GM21528 (cell line): ENCODE results near the gene RTP3.

Experiments
- ATAC-seq: cut with Tn5 transposase; IDR thresholded peaks from one replicate; pipeline ENCODE4 v1.9.1; 2021; ENCODE audit warnings: mild to moderate bottlenecking, moderate library complexity; ENCODE audit not compliant: unreplicated experiment, low FRiP score

Gene RTP3

DNA sequence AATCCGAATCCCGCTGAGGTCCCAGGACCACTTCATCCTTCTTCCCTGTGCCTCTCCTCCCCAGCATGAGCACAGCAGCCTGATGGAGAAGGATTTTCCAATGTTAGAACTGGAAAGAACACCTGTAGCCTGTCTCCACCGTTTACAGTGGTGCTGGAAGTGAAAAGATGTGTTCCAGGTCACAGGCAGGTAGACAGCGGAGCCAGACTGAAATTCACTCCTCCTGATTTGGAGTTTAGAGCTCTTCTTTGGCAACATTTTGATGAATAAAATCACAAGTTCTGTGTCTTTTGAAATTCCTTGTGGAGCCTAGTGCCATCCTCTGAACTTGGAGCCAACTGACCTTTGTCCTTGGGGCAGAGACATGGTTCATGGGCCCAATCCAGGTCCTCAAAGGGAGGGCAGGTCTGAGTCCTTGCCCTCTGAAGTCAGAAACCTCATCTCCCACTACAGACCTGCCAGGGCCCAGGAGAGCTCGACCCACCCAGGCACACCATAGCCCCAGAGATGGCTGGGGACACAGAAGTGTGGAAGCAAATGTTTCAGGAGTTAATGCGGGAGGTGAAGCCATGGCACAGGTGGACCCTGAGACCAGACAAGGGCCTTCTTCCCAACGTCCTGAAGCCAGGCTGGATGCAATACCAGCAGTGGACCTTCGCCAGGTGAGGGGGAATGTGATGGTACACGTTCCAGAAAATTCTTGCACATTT, at the start of gene RTP3:
TSS of gene RTP3 (plus strand) at position 421 of the 710 bp plus-strand sequence. CDS start at position 508, 87 bp downstream.
- no peak for ATAC-seq

DNA sequence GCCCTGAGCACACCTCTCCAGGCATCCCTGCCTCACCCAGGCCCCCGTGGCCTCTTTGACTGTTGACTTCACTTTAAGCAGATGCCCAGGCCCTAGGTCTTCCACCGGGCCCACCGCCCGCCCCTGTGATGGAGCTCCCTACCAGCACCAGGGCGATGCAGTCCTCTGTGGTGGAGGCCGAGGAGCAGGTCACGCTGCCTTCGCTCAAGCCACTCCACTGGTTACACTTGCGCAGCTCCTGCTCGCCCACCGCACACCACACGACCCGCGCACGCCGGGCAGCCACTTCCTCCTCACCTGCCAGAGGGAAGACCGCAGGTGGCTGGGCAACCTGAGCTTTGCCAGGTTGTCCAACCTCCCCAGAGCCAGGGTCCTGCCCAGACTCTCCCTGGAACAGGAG, 49.1 kb upstream of the RTP3 start:
- ATAC-seq: no peak

DNA sequence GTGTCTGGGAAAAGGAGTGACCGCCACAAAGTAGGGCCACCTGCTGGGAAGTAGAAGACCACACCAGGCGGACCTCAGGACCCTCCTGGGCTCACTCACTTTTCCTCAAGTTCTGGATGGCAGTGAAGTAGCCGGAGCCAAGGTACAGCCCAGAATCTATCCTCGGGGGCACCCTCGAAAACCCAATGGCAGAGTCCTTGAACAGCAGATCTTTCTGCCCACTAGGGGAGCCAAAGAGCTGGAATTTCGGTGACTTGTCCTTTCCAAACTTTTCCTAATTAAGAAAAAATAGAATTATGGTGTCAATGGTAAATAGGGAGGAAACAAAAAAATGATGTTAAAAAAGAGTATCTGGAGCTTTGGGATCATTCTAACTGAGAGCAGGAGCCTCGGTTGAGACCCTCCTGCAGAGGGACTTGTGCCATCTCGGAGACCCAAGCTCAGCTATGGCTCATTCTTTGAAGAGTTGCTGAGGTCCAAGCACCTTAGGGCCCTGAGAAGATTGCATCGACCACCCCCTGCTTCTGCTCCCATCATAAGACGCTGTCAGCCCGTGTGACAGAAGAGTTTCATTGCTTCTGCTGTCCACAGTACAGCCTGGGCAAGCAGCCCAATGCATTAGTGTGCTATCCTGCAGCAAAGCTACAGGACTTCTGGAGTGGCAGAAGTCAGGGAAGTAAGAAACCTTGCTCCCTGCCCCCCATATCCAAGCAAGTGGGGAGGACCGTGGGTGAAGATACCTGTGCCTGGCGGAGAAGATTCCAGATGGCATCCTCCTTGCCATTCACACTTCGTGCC, 47.8 kb upstream of the RTP3 start:
- ATAC-seq: no peak

DNA sequence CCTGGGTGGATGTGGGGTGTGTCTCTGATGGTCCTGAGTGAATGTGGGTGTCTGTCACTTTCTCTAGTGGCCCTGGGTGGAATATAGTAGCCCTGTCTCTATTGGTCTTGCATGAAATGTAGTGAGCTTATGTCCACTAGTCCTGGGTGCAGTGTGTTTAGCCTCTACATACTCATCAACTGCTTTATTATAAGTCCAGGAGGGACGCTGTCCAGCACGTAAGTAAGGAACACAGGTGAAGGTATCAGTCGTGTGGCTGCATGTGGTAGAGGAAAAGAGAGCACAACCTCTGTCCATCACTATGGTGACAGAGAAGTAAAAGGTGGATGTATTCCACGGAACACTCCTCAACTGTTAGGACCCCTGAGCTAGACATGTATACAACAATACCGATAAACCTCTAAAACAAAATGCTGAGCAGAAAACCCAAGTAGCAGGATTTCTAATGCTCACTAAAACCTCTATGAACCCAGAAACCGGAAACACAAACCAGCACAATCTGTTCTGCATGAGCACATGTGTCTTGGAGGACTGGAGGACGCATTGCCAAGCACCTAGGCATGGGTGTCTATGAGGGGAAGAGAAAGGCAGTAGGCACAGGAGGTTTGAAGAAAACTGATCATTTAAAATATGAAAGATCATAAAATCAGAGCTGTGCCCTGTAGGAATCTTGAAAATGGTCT, 44.1 kb upstream of the RTP3 start:
- ATAC-seq: no peak

DNA sequence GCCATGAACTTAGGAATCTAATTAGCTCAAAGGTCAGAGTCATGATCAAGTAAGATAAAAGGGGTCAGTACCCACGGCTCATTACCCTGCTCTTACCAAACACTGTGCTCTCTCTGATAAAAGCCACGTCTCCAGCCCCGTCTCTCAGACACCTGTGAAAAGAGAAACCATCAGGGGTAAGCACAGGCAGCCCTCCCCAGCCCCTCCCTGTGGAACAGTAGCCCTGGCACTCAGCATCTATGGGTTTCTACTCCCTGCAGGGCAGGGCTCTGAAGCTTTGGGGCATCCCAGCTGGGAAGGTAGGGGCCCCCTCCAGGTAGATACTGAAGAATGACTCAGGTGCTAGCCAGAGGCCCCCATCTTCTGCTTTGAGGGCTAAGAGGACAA, 43.6 kb upstream of the RTP3 start:
- ATAC-seq: no peak

DNA sequence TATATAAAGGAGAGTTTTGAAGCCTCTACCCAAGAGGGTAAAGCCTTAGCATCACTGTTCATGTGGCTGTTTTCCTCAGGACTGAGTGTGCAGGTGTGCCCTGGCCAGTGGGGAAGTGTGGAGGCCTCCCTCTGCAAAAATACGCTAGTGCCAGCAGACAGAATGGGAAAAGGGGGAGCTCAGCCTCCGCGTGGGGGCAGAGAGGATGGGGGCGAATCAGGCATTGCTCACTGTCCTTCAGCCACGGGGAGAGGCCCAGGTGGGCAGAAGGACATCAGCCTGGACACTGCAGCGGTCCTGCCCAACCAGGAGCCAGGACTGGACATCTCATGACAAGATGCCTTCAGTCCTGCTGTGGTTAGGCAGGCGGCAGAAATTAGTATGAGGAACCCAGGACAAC, 43.2 kb upstream of the RTP3 start:
- no peak for ATAC-seq

DNA sequence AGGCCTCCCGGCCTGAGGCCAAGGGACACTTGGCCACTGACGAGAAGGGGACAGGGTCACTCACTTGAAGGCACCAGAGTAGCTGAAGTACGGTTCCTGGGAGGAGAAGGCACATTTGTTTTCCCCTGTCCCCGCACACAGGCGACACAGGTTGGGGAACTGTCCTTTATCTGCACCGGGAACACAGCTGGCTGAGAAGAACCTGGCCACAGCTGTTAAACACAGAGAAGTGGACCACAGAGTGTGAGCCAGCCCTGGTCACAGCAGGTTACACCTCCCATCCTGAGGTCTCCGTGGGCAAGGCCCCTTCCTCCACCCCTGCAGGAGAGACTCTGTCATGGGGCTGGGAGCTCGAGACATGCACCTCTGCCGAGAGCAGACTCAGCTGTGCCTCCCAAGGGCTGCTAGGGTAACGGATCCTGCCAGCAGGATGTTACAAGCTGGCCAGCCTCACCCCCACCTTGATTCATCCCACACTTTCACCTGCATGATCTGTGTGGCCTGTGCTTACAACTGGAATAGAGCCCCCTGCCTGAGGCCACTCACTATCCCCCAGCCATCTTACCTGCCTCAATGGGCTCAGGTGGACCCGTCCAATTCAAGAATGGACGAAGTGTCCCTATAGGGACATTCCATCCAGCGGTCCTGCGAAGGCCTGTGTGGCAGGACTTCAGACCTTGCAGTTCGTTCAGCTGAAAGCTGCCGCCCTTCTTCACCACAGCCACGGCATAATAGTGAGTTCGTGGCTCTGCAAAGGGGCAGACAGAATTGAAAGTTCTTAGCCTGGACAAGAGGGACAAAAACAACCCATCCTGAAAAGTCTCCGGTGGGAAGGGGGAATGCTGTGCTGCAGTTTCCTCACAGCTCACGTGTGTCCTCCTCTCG, 42.3 kb upstream of the RTP3 start:
- no peak for ATAC-seq

DNA sequence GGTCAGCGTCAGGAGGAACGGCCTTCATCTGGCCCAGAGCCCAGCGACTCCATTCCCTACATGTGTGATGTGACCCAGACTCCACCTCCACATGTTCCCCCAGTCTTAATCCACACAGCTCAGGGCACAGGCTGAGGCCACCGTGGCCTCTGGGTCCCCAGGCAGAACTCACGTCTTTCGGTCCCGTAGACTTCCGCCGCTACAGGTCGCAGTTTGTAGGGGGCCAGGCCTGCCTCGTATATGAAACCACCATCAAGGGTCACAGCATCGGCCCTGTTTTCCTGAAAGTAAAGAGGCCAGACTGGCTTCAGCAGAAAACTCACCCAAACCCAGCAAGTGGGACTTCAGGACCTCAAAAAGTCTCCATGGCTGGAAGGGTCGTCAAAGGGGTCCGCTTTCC, 41.7 kb upstream of the RTP3 start:
- ATAC-seq: no peak

DNA sequence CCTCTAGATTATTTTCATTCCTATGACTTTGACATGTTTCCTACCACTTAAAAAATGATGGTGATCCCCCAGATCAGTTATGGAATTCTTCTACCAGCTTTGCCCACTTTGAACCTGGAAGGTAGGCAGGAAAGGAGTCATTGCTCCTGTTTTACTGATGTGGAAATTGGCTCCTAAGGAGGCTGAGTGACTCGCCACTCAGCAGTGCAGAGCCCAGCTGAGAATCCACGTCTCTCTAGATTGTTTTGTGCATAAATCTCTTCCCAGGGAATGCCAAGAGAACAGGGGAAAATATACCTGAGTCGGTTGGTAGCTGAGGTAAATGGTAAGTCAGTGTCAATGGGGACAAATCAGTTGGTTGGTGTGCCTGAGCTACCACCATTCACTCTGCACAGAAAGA, 37.7 kb upstream of the RTP3 start:
- ATAC-seq: no peak

DNA sequence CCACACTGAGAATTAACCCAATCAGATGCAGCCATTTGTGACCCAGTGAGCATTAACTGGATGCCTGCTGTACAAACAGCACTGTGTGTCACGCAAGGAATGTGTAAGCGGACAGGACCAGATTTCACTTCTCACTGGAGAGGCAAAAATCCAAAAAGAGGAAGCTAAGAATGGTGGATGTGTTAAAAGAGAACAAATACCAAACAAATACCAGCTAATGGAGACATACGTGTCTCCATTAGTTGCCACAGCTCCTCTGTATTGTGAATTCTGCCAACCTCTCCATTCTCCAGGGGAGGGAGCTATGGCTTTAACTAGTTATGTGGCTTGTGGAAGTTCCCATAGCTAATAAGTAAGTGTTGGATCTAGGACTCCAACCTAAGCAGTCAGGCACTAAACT, 35.7 kb upstream of the RTP3 start:
- ATAC-seq: no peak

DNA sequence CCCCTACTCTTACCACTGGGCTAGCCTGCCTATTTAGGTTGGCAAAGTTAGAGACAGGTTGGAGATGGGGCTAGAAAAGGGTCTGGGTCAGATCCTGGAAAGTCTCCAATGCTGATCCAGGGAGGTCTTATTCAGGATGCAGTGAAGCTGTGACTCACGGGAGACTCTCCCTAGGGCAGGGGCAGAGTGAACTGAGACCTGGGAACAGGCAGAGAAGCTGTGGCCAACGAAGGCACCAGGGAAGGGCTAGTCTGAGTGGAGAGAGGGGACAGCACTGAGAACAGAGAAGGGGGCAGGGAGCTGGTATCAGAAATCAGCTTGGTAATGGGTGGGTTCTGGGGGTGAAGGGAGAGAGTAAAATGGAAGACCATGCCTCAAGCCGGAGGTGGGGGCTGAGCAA, 35.3 kb upstream of the RTP3 start:
- no peak for ATAC-seq

DNA sequence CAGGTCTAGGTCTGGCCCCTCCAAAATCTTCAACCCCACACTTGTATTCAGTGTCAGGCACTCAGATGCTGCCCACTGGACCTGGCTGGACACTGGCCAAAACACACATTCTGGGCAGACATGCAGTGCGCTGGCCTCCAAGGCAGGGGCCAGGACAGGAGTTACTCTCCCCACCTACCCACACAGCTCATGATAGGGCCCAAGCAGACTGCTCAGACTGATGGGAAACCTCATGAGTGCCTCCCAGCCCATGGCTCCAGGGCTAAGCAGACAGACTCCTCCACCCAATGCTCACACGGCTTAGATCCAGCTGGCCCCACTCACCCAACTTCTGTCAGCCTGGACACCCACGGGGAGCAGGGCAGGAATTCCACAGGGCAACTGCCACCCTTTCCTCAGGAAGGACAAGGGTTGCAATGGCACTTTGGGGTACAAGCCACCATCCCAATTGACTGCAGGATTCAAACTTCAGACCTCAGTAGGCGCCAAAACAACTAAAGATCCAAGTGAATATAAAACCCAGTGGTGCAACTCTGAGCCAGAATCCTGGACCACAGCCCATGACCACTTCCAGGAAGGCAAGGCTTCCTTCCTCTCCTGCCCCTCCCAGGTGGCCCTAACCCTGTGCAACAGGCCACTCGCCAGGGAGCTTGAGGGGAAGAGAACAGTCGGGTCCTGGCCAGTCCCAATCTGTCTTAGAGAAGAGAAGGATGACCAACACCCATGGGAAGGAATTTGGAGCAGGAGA, 34.5 kb upstream of the RTP3 start:
- no peak for ATAC-seq

DNA sequence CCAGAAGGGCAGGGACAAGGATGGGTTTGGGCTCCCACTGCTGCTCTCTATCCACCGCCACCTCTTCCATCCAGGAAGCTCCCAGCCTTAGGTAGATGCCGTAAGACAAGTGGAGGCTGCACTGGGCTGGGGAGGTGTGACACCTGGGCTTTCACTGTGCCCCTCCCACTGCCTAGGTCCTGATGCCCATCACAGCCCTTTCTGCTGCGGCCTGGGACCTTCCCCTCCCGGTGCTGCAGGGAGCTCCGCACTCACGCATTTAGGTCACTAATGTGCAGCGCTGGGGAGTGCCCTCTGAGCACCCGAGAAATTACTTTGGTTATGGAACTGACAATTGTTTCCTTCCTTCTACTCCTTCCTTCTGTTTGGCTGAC, 33.9 kb upstream of the RTP3 start:
- no peak for ATAC-seq

DNA sequence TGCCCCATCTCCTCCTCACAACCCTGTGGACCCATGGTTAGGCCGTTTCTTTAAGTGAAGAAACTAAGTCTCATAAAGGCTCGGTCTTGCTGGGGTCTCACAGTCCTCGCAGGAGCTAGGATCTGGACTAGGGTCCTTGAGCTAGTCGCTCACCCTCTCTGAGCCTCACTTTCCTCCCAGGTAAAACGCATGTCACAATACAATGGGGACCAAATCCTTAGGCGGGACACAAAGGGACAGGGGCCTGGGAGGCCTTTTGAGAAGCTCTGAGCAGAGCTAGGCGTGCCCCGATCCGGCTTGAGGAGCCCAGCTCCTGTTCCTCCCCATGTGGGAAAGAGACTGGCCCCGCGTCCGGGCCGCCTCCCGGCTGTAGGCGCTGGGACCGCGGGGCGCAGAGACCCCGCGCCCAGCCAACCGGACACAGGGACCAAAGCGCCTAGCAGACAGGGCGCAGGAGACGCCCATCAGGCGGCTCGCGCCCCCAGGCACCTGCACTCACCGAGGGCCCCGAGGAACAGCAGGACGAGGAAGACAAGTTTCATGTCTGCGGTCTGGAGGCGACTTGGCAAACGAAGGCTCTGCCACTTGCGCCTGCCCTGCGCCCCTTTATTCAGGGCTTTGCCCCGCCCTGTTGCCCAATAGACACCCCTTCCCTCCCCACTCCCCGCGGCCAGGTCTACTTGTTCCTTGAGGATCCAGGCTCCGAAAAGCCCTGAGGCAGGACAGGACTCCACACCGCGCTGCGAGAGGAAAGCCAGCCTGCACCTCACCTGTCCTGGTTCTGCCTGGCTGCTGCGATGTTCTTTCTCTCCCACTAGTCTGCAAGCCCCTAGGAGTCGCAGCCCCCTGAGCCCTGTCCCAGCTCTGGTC, 33.2 kb upstream of the RTP3 start, which contains the start of gene LTF:
TSS of gene LTF (minus strand) at position 580 of the 870 bp plus-strand sequence. CDS start at position 542, 38 bp downstream.
- ATAC-seq: no peak

DNA sequence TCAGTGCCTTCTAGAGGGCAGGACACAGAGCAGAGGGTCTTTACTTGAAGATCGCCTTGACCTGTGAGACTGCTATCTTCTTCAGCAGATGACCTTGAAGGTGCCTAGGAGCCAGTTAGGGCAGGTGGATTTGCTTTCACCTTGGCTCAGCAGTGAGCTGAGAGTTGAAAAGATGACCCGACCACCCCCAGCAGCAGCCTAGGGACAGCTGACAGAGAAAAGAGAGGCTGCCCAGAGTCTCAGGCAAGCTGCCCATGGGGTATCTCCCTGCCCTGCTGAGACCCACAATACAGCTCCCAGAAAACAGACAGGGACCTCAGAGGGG, 32.6 kb upstream of the RTP3 start:
- ATAC-seq: no peak

DNA sequence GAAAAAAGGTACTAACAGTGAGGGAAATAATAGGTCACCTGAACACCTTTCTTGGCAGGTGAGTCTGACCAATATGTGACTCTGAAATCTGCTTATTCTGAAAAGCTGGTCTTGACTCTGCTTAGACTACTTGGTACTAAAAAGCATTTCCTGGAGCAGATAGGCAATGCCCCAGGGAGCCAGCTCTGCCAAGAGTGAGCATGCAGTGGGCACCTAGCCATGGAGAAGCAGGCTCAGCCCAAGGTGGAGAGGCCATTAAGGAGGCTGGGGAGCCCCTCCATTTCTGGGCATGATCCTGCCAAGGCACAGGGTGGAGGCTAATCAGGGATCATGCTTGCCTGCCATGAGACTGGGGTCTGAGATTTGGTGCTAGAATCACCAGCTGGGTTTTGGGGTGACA, 31.5 kb upstream of the RTP3 start:
- no peak for ATAC-seq

DNA sequence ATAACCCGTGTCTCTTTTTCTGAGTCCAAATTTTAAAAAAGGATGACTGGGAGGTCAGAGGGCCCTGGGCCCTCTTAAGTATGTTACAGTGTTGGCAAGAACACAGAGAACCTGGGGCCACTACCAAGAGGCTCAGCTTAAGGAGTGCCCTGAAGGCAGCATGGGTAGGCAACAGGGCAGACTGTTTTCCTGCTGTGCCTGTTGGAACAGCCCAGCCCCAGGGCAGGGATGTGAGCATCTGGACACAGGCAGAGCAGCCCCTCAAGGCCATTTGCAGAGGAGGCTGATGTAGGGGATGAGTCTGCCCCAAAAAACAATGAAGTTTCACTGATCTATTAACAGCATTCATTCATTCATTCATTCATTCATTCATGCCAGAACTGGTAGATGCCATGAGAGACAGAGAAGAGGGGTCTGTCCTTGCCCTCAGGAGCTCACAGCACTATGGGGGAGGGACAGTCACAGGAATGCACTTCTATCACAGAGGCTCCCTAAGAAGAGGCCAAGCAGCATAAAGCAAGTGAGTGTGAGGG, 30.8 kb upstream of the RTP3 start:
- ATAC-seq: no peak

DNA sequence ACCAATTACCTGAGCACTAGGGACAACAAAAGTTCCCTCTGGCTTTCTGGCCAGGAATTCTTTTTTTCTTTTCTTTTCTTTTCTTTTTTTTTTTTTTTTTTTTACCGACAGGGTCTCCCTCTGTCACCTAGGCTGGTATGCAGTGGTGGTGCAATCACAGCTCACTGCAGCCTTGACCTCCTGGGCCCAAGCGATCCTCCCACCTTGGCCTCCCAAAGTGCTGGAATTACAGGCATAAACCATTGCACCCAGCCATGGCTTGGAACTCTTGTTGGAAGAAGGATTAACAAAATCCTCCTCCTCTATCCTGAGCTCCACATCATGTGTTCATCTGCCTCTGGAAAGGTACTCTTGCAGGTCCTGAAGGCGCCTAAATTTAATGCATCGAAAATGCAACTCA, 30.2 kb upstream of the RTP3 start:
- ATAC-seq: no peak
